Neutrophil (primary cell): ENCODE data around the gene TBL1XR1.

ENCODE experiments used
- H3K27ac ChIP-seq: fragments of 200-600 bp; sonication (generic); 2 replicates; pipeline ENCODE4 v1.5.1; 2016; ENCODE audit warnings: mild to moderate bottlenecking, moderate library complexity
- H3K27me3 ChIP-seq: fragments of 200-600 bp; sonication (generic); 2 replicates; pipeline ENCODE4 v1.6.0; 2016; ENCODE audit warnings: mild to moderate bottlenecking
- H3K36me3 ChIP-seq: fragments of 200-600 bp; sonication (generic); 2 replicates; pipeline ENCODE4 v1.5.1; 2017
- H3K4me1 ChIP-seq, 2 experiments: fragments of 200-600 bp in 1 of 2; sonication (generic) in 1 of 2; 1 replicate in 1 of 2; 2 replicates in 1 of 2; pipeline versions ENCODE4 v1.5.1 to v1.6.1; 2013 to 2016; ENCODE audit warnings: low read depth in 1 of 2, low read length in 1 of 2, mild to moderate bottlenecking in 1 of 2, moderate library complexity in 1 of 2; ENCODE audit not compliant: control insufficient read depth in 1 of 2, insufficient read depth in 1 of 2
- H3K4me3 ChIP-seq, 2 experiments: fragments of 200-600 bp in 1 of 2; sonication (generic) in 1 of 2; 1 replicate in 1 of 2; 2 replicates in 1 of 2; pipeline ENCODE4 v1.5.1; 2013 to 2016; ENCODE audit warnings: low read depth in 1 of 2, low read length in 1 of 2, mild to moderate bottlenecking in 1 of 2, moderate library complexity in 1 of 2
- H3K9me3 ChIP-seq: fragments of 200-600 bp; sonication (generic); 2 replicates; pipeline ENCODE4 v1.5.1; 2016
- CTCF ChIP-seq: fragments of 200-600 bp; sonication (generic); IDR thresholded peaks from 2 replicates; pipeline ENCODE4 v1.5.1; 2016; ENCODE audit warnings: antibody characterized with exemption

The TBL1XR1 gene

GRCh38 chr3:177157492-177157891, 39.8 kb downstream of the TBL1XR1 start:
- H3K36me3 ChIP-seq, result no peaks in the 10 kb centered on the region
- no peaks in the 10 kb centered on the region for H3K9me3 ChIP-seq
- no peak overlapping the region for H3K4me3 ChIP-seq
- no peak for TF ChIP-seq CTCF
- H3K4me1 ChIP-seq, result no peaks in the 10 kb centered on the region
- H3K27me3 ChIP-seq, result no peaks in the 10 kb centered on the region
- H3K27ac ChIP-seq, result peak overlapping the region; percentile 3

- Histone ChIP-seq H3K27ac (no peak overlapping the region), H3K4me1 (peaks cover 0 to 6% of the 10 kb centered on the region in 2 experiments), H3K9me3 (no peaks in the 10 kb centered on the region), H3K4me3 (no peak overlapping the region), H3K27me3 (no peaks in the 10 kb centered on the region), H3K36me3 (no peaks in the 10 kb centered on the region)
- no peak for TF ChIP-seq CTCF
Measured at GRCh38 chr3:177154733-177155132, 42.5 kb downstream of the TBL1XR1 start.

GRCh38 chr3:177150970-177151627, 46.2 kb downstream of the TBL1XR1 start:
- H3K27ac ChIP-seq, result no peak overlapping the region
- H3K36me3 ChIP-seq, result no peaks in the 10 kb centered on the region
- H3K4me3 ChIP-seq, result no peak overlapping the region

GRCh38 chr3:177150218-177150916, 46.9 kb downstream of the TBL1XR1 start:
- H3K9me3 ChIP-seq, result no peaks in the 10 kb centered on the region
- no peak overlapping the region for H3K4me3 ChIP-seq
- no peak overlapping the region for H3K27ac ChIP-seq
- no peak for TF ChIP-seq CTCF
- no peaks in the 10 kb centered on the region for H3K27me3 ChIP-seq
- H3K4me1 ChIP-seq, result peaks cover 0 to 6% of the 10 kb centered on the region in 2 experiments
- no peaks in the 10 kb centered on the region for H3K36me3 ChIP-seq

More at GRCh38 chr3:177150970-177151627, 46.2 kb downstream of the TBL1XR1 start:
- H3K9me3 ChIP-seq, result no peaks in the 10 kb centered on the region
- TF ChIP-seq CTCF, result no peak
- H3K4me1 ChIP-seq, result peaks cover 0 to 6% of the 10 kb centered on the region in 2 experiments
- H3K27me3 ChIP-seq, result no peaks in the 10 kb centered on the region

- no peaks in the 10 kb centered on the region for H3K27me3 ChIP-seq
- no peaks in the 10 kb centered on the region for H3K9me3 ChIP-seq
- H3K27ac ChIP-seq, result no peak overlapping the region
- H3K4me1 ChIP-seq, result peaks cover 0 to 11% of the 10 kb centered on the region in 2 experiments
- no peak overlapping the region for H3K4me3 ChIP-seq
- H3K36me3 ChIP-seq, result no peaks in the 10 kb centered on the region
- TF ChIP-seq CTCF, result no peak
Measured at GRCh38 chr3:177149106-177149505, 48.2 kb downstream of the TBL1XR1 start.
